HG02970 (cell line): ENCODE measurements around the gene URB2.

ENCODE experiments used
- ATAC-seq: cut with Tn5 transposase; IDR thresholded peaks from one replicate; pipeline ENCODE4 v1.9.1; 2021; ENCODE audit warnings: mild to moderate bottlenecking, moderate library complexity, moderate number of reproducible peaks; ENCODE audit not compliant: unreplicated experiment, low FRiP score

The URB2 gene

DNA sequence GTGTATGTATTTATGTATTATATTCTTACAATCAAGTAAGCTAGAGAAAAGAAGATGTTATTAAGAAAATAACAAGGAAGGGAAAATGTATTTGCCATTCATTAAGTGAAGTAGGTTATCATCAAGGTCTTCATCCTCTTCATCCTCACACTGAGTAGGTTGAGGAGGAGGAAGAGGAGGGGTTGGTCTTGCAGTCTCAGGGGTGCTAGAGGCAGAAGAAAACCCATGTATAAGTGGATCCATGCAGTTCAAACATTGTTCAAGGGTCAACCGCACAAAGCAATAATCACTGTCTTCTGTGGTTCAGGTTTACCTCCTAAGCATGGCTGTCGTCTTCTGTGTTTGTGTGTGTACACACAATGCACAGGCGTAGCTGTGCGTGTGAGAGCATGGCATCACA lies 16.9 kb downstream of the URB2 start:
- no peak for ATAC-seq

DNA sequence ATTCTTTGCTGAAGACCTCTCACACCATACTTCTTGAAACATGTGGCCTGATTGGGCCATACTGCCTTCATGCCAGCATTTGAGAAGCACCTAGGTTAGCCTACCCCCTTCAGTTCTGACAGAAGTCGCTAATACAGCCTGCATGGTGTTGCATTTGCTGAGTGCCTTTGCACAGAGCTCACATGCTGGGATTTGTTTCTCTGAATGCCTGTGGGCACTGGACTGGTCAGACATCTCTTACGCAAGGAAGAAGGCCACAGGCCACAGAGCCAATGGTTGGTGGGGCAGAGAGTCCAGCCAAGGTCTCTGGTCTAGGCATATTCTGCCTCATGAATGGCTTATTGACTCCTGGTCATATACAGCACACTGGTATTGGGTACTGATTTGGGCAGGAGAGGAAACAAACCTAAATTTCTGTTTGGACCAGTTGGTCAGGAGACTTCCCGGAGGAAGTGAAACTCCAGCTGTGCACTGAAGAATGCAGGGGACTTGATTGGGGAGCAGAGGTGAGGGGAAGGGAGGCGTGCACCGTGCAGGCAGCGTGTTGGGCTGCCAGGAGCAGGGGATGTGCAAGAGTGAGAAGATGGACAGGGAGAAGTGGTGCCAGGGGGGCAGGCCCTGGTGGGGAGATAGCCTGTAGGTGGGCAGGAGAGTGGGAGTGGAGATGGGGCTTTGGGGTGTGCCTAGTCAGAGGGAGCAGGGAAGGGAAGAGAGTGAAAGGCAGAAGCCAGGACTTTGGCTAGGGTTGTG lies 18.1 kb downstream of the URB2 start:
- ATAC-seq: no peak

DNA sequence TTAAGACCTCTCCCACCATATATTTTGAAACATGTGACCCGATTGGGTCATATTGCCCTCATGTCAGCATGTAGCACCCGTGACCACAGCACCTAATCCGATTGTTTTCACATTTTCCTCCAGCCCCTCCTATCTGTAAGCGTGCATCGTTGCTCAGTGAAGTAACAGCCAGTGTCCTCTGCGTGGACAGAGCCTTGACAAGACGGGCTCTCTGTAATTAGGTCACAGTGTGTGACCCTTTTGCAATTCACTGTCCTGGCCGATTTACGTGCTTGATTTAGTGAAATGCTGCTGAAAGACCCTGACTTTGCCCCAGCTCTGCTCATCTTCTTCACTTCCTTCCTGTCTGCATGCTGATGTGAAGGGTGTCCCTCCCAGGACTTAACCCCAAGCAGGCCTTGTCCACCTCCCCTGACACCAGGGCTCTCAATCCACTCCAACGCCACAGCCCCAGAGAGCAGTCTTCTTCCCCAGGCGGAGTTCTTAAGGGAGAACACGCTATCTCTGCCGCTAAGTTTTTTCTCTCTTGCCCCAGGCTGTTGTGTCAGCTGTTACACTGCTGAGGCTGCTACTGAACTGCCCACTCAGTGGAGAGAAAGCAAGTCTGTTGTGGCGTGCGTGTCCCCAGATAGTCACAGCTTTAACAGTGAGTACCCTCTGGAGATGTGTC lies 19.4 kb downstream of the URB2 start:
- ATAC-seq: no peak

DNA sequence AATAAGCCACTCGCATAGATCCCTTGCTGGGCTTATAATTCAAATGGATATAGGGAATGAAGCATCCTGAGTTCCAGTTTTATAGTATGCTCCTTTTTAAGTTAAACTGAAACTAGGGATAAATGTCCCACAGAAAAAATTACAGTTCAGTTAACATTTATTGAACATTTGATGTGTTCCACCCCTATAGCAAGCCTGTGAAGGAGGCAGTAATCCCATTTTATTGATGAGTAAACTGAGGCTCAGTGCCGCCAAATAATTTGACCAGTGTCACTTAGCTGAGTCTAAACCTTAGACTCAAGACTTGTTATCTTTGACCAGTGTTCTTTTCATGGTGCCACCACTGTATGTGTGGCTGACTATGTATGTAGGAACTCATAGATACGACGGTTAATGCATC lies 22.4 kb downstream of the URB2 start:
- no peak for ATAC-seq

DNA sequence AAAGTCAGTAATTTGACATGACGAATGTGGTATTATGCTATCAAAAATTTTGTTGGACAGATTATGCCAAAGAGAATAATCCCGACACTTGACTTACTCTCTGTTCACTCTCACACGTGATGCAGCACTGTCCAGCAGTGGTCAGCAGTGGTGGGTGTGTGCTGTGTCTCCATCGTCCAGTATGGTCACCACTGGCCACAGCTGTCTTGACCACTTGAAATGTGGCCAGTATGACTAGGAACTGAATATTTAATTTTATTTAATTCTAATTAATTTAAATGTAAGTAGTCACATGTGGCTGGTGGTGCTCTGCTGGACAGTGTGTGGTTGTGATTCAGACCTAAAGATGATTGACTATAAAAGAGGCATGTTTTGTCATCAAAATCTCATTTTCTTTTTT lies 24.0 kb downstream of the URB2 start:
- no peak for ATAC-seq

DNA sequence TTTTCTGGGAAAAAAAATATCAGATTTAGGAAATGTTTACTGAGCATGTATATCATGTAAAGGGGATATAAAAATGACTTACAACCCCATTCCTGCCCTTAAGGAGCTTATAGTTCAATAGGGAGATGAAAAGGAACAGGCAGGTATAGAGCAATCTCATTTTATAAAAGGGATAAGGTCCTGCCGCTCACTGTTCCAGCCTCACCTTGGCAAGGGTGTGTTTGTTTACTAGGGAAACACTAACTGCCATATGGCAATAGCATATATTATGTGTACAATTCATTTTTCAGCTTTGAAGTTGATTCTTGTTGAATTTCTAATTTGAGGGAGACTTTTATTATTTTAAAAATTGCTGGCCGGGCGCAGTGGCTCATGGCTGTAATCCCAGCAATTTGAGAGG lies 25.5 kb downstream of the URB2 start:
- ATAC-seq: no peak

DNA sequence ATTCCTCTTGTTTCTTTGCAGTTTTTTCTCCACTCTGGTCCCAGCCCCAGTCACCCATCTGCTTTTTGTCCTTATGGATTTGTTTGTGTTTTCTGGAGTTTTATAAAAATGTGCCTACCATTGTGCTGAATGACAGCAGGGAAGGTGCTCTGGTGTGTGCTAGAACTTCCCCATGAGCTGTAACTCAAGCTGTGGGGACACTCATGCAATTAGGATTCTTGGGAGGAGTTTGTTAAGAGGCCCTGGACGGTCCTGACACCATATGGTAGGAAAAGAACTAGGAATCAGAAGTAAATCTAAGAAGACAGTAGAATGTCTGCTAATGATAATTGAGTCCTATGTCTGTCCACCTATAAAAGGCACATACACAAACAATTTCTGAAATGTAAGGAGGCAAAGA lies 27.4 kb downstream of the URB2 start:
- no peak for ATAC-seq

DNA sequence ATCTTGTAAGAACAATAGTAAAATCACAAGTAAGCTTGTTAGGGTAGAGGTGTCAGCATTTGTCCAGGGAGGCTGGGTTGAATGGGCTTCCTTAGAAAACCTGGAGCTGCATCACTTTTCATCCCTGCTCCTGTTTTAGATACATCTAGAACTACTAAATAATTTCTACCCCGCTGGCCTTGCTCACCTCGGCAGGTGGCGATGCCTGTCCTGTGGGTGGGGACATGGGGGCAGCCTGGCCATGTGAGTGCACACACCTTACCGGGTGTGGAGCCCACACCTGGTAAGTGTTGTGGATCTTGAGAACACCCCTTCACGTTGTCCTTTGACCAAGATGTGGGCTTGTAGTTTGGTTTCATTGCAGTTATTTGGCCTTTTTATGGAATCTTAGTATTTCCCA lies 29.7 kb downstream of the URB2 start:
- no peak for ATAC-seq

DNA sequence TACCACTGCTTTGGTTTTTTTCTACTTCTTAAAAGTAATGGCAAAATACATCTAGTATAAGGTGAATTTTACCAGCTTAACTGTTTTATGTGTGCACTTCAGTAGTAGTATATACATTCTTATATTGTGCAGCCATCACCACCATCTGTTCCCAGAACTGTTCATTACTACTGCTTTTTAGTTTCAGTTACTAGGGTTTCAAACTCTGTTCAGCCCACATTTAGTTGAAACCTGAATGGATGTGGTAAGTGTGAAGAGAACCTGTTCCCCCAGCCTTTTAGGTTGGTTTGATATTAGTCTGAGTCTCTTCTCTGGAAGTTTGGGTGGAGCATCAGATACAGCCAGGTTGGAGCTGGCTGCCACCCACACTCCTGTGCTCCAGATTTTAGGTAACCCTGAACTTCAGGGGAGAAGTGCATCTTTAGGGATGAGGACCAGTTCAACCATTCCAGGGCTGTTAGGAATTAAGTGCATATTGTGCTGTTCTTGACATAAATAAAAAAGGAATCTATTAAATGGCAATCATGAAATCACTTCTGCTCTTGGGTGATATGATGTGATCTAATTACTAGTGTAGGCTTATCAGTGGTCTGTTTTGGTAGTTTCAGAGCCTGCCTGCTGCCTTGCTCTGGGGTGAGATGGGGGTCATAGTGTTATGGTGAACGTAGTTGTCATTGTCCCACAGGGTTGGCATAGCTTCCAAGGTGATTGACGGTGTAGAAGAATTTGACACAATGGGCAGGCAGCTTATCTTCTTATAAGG lies 32.1 kb downstream of the URB2 start:
- ATAC-seq: no peak

DNA sequence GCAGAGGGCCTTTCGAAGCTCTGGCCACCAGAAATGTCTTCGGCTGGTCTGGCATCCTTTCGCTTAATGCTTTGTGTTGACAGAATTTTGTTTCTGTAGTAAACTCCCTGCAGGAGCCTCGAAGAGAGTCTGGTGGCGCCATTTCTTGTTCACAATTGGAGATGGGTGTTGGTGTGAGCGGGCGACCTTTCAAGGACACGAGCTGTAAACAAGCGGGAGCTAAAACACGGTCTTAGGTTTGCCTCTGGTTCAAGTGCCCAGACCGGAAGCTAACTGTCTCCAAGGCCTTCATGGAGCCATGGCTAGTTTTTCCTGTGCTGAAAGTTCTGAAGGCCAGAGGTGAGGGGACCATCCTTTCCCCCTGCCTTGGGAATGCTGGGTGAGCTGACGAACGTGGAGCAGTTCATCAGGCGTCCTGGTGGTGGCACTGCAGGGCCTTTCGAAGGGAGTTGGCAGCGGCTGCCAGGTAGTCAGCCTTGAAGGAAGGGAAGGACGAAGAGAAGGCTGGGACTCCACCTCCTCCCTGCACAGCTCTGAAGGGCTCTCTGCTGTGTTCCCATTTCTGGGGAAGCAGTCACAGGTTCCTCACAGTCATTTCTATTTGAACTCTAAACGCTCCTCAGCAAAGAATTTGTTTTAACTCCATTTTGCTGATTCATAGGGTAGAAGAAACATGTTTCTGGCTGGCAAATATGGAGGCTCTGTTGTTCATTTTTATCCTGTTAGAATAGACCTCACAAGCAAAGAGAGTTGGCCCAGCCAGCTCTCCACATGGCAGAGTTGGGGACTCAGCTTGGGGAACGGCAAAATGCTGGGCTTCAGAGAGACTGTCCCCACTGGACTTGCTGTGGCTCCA lies 35.2 kb downstream of the URB2 start:
- no peak for ATAC-seq

DNA sequence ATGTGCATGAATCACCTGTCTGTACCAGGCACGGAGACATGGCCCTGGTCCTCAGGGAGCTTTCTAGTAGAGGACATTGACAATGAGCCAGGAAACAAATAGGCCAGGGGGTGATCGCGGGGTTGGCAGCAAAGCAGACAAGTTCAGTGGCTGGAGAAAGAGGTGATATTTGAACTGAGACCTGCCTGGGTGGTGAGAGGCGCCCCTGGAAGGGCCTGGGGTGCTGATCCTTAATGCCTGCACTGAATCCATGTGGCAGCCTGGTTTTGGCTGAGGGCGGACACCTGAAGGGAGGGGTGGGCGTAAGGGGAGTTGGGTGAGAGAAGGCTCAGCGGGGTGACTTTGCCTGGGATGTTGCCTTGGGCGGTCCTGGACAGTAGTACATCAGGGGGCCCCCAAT lies 35.9 kb downstream of the URB2 start:
- no peak for ATAC-seq

DNA sequence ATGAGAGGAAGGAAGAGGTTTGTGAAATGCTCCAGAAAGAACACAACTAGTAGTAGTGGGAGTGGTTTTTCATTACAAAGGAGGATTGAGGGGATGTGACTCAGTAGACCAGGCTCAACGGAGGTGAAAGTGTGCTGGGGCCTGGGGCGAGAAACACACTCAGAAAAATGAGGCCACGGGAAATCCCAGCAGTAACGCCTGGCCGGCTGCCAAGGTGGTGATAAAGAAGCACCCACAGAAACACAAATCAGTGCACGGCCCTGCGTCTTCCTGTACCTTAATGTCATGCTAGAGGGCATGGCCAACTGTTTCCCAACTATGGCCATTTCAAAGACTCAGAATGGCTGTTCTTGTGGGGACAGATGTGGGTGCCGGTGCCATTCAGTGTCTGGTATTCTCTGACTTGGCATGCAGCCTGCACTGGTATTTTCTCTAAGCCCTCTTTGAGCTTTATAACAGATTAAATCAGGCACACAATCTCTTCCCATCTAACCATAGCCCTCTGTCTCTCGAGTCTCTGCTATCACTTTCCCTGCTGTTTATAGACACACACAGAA lies 38.2 kb downstream of the URB2 start:
- ATAC-seq: no peak

DNA sequence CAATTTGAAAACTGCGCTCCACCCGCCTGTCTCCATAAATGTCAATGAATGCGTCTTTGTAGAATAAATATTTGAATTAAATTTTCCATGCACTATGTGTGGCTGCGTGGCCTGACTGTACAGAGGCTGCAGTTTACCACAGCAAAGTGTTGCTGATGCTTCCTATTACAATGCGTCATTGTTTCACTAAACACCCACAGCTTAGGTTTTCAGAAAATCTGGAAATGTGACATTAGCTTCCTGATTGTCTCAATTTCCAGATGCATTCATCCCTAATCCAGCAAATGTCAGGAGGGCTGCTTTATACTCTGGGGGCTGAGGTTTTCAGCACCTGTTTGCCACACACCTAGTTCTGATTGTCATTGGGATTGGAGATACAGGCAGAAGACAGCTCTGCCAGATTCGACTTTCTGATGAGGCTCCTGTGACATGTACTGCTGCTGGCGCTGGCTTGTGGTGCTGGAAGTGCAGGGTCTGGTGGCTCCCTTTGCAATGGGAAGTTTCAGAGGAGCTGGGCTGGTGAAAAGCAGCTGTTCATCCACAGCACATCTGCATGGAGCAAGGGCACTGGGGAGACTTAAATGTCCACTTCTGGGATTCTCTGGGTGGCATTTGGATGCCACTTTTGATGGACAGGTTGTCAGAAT lies 40.0 kb downstream of the URB2 start:
- no peak for ATAC-seq

DNA sequence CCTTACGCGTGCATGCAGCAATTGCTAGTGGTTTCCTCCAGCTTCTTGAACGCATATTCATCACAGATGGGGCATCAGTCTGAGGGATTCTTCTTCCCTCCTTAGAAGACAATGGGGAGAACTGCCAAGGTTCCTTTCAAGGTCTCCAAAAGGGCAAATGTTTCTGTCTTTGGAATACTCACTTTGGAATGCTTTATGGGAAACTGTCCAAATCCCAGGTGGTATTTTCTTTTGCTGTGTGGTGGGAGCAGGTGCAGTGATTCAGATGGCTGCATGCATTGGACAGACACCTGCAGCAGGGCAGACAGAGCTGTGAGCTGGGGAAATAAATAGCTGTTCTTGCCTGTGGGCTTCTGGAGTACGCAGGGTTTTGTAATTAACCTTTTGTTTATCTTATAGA lies 40.5 kb downstream of the URB2 start:
- no peak for ATAC-seq

DNA sequence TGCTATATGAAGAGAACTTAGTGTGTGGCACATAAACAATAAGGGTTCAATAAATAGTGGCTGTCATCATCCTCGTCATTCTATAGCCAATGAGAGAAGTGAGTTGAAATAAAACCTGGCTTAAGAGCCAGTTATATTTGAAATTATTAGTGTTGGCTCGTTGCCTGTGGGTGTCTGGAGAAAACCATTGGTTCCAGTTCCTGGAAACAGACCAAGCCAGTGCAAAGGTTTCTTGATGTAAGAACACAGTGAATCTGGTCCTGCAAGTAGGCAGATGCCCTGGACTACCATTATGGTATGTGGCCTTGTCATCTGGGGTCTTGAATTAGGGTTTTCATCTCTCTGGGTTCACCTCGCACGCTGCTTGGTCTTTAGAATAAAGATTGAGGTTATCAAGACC lies 43.3 kb downstream of the URB2 start:
- ATAC-seq: no peak

DNA sequence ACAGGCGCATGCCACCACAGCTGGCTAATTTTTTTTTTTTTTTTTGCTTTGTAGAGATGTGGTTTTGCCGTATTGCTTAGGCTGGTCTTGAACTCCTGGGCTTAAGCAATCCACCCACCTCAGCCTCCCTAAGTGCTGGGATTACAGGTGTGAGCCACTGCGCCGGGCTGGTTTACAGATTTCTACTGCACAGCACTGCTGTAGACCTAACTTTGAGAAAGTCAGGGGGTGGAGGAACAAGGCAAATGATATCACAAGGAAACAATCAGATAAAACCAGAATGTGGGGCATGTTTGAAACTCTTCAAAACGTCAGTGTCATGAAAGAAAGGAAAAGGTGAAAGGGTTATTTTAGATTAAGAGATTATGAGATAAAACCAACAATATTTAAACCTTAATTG lies 45.3 kb downstream of the URB2 start:
- ATAC-seq: no peak

DNA sequence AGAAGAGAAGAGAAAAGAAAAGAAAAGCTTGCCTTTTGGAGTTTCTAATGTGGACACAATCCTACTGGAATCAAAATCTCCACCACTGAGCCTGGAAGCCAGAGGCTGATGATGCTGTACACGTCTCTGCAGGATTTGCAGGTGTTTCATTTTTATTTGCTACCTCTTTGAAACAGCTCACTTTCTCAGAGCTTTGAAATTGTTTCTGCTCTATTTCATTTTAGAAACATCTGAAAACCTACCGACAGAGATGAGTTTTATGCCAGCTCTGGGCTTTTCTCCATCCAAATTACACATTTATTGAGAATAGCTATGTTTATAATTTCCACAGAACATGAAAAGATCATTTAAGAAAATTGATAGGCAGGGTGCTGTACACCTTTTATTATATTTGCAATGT lies 46.2 kb downstream of the URB2 start:
- ATAC-seq: no peak

DNA sequence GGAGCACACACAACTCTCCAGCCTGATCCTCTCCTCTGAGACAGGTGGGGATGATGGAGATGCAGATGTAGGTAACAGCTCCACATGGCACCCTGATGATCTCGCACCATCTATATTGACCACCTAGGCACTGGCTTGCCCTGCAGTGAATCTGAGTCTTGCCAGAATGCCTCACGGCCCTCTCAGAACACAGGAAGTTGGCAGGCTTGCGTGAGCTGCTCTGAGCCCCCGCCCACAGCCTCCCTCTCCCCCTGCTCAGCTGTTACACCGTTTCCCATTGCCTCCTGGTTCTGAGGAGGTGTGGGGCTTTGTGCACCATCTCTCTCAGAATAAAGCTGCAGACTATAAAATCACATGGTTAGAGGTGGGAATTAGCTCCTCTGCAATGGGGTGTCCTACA lies 48.0 kb downstream of the URB2 start:
- no peak for ATAC-seq

DNA sequence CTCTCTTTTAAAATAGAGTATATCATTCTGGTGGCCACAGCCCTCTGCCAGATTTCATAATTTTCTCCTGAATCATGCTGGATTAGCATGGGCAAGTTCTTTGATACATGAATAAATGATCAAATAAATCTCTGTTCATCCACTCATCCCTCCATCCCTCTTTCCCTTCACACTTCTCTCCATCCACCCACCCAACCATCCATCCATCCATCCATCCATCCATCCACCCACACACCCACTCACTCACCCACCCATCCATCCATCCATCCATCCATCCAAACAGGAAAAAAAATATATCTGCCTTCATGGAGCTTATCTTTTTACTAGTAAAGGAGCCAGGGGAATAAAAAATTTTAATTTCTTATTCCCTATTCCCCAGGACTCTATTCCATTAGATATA lies 49.3 kb downstream of the URB2 start:
- no peak for ATAC-seq

DNA sequence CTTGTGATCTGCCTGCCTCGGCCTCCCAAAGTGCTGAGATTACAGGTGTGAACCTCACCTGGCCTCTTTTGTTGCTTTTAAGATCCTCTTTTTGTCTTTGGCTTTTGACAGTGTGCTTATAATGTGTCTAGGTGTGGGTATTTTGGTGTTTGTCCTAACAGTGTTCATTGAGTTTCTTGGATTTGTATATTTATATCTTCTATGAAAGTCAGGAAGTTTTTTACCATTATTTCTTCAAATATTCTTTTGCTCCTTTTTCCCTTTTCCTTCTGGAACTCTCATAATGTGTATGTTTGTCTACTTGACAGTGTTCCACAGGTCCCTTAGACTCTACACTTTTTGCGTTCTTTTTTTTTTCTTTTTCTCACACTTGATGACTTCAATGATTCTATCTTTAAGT lies 59.1 kb downstream of the URB2 start:
- no peak for ATAC-seq
